Measurements from ENCODE around the gene TNK2. TPM values are rescaled to one million over a fixed set of nuclear protein-coding genes. Genes with fewer than 3 reads are reported as not detected.
"Not testable (repeated sequence)": the region's sequence is repeated elsewhere in the genome, so short reads cannot be mapped to it uniquely, and the experiment has no call there.

The TNK2 gene
- total RNA-seq, 1 experiment from 2014 or later: 22.2 TPM

DNA sequence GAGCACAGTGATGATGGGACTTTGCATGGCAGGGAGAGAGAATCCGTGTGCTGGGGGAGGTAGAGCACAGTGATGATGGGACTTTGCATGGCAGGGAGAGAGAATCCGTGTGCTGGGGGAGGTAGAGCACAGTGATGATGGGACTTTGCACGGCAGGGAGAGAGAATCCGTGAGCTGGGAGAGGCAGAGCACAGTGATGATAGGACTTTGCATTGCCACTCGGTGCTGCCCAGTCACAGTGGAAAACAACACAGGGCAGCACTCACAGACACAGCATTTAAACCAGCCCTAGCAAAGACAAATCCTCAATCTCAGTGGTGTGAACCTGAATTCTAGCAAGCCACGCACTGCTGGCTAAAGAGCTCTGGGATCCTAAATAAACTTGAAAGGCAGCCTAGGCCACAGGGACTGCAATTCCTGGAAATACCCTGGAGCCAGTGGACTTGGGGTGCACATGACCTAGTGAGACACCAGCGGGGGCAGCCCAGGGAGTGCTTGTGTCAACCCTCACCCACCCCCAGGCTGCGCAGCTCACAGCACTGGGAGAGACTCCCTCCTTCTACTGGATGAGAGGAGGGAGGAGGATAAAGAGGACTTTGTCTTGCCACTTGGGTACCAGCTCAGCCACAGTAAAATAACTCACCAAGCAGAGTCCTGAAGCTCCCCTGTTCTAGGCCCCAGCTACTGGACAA, 23.4 kb upstream of the TNK2 start:
- H3K9me3 ChIP-seq: no peaks in the 10 kb centered on the region
- no peaks in the 10 kb centered on the region for H3K27me3 ChIP-seq
- no peak overlapping the region for H3K4me3 ChIP-seq
- no peak for DNase-seq
- H3K36me3 ChIP-seq: no peaks in the 10 kb centered on the region

GRCh38 chr3:195929452-195929851, 21.1 kb upstream of the TNK2 start:
- Histone ChIP-seq H3K9me3 (no peaks in the 10 kb centered on the region), H3K36me3 (no peaks in the 10 kb centered on the region), H3K4me3 (no peak overlapping the region), H3K27me3 (peaks cover 7% of the 10 kb centered on the region)
- no peak for DNase-seq

- Histone ChIP-seq H3K27me3 (peaks cover 16% of the 10 kb centered on the region), H3K36me3 (no peaks in the 10 kb centered on the region), H3K9me3 (no peaks in the 10 kb centered on the region), H3K4me3 (no peak overlapping the region)
- DNase-seq: no peak
Measured at GRCh38 chr3:195921334-195921791, 13.0 kb upstream of the TNK2 start.

GRCh38 chr3:195918176-195918575, 9.8 kb upstream of the TNK2 start:
- no peak for DNase-seq
- H3K9me3 ChIP-seq: no peaks in the 10 kb centered on the region
- H3K27me3 ChIP-seq: peaks cover 3% of the 10 kb centered on the region
- H3K4me3 ChIP-seq: no peak overlapping the region
- no peaks in the 10 kb centered on the region for H3K36me3 ChIP-seq

GRCh38 chr3:195916991-195917390, 8.6 kb upstream of the TNK2 start:
- Histone ChIP-seq H3K27me3 (peaks cover 3% of the 10 kb centered on the region), H3K9me3 (no peaks in the 10 kb centered on the region), H3K36me3 (no peaks in the 10 kb centered on the region), H3K4me3 (no peak overlapping the region)
- DNase-seq: no peak

- Histone ChIP-seq H3K9me3 (no peaks in the 10 kb centered on the region), H3K36me3 (no peaks in the 10 kb centered on the region), H3K27me3 (peaks cover 3% of the 10 kb centered on the region), H3K4me3 (no peak overlapping the region)
- no peak for DNase-seq
Measured at GRCh38 chr3:195916291-195916690, 7.9 kb upstream of the TNK2 start.

DNA sequence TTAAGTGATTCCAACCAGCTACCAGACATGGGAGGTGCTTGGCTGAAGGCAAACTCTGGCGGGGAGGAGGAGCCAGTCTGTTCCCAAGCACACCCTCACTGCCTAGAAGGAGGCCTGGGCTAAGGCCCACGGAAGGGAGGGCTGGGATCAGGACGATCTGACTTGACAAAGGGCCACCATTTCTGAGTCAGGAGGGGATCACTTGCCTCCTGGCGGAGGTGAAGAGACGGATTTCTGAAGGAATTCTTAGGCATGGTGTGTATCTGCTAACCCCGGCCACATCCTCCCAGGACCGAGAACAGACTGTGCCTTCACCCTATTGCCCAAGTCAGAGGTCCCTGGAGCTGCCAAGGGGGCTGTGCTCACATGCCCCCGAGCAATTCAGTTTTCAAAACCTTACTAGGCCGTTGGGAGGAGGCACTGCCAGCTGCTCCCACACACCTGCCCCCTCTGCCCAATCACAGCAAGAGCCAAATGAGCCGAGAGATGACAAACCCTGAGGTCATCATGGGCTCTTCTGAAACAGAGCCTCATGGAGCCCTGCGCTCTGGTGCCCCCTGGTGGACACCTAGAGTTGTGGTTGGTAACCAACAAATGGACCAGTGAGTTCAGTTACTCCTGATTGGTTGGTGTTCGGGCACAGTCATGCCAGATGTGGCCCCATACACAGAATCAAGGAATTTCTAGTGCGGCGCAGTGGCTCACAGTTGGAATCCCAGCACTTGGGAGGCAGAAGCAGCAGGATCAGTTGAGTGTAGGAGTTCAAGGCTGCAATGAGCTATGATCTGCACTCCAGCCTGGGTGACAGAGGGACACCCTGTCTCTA, 6.5 kb upstream of the TNK2 start:
- peak overlapping the region; percentile 7 for H3K4me3 ChIP-seq
- peak; percentile 97 for DNase-seq
- no peaks in the 10 kb centered on the region for H3K9me3 ChIP-seq
- no peaks in the 10 kb centered on the region for H3K36me3 ChIP-seq
- H3K27me3 ChIP-seq: peaks cover 3% of the 10 kb centered on the region

DNA sequence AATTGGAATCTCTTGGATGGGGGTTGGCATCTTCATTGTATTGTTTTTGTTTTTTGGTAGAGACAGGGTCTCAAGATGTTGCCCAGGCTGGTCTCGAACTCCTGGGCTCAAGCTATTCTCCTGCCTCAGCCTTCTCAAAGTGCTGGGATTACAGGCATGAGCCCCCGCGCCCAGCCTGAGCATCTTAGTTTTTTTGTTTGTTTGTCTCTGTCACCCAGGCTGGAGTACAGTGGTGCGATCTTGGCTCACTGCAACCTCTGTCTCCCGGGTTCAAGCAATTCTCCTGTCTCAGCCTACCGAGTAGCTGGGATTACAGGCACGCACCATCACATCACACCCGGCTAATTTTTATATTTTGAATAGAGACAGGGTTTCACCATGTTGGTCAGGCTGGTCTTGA, 5.8 kb upstream of the TNK2 start:
- not testable (repeated sequence) for H3K36me3 ChIP-seq, DNase-seq

GRCh38 chr3:195913382-195913781, 5.0 kb upstream of the TNK2 start:
- Histone ChIP-seq H3K27me3 (peaks cover 3% of the 10 kb centered on the region), H3K36me3 (no peaks in the 10 kb centered on the region), H3K9me3 (no peaks in the 10 kb centered on the region), H3K4me3 (no peak overlapping the region)
- DNase-seq: no peak

More for the DNA sequence above, 5.8 kb upstream of the TNK2 start:
- not testable (repeated sequence) for H3K27me3 ChIP-seq, H3K9me3 ChIP-seq, H3K4me3 ChIP-seq

- peak overlapping the region; percentile 5; the same call in 1 of the 2 replicates for H3K4me3 ChIP-seq
- no peaks in the 10 kb centered on the region for H3K9me3 ChIP-seq
- peak; percentile 85 for DNase-seq
- no peaks in the 10 kb centered on the region for H3K36me3 ChIP-seq
- H3K27me3 ChIP-seq: no peaks in the 10 kb centered on the region; the same call in 1 of the 2 replicates
Measured at GRCh38 chr3:195911946-195912270, 3.6 kb upstream of the TNK2 start.

GRCh38 chr3:195911041-195911945, 2.9 kb upstream of the TNK2 start:
- no peaks in the 10 kb centered on the region for H3K9me3 ChIP-seq
- H3K36me3 ChIP-seq: peaks cover 2% of the 10 kb centered on the region; the same call in 1 of the 2 replicates
- H3K27me3 ChIP-seq: no peaks in the 10 kb centered on the region
- DNase-seq: peak; percentile 55
- H3K4me3 ChIP-seq: no peak overlapping the region; the same call in 1 of the 2 replicates

- Histone ChIP-seq H3K4me3 (no peak overlapping the region; the same call in 1 of the 2 replicates), H3K27me3 (no peaks in the 10 kb centered on the region), H3K36me3 (peaks cover 4% of the 10 kb centered on the region; the same call in 1 of the 2 replicates), H3K9me3 (no peaks in the 10 kb centered on the region)
- DNase-seq: no peak
Measured at GRCh38 chr3:195910499-195910845, 2.1 kb upstream of the TNK2 start.

DNA sequence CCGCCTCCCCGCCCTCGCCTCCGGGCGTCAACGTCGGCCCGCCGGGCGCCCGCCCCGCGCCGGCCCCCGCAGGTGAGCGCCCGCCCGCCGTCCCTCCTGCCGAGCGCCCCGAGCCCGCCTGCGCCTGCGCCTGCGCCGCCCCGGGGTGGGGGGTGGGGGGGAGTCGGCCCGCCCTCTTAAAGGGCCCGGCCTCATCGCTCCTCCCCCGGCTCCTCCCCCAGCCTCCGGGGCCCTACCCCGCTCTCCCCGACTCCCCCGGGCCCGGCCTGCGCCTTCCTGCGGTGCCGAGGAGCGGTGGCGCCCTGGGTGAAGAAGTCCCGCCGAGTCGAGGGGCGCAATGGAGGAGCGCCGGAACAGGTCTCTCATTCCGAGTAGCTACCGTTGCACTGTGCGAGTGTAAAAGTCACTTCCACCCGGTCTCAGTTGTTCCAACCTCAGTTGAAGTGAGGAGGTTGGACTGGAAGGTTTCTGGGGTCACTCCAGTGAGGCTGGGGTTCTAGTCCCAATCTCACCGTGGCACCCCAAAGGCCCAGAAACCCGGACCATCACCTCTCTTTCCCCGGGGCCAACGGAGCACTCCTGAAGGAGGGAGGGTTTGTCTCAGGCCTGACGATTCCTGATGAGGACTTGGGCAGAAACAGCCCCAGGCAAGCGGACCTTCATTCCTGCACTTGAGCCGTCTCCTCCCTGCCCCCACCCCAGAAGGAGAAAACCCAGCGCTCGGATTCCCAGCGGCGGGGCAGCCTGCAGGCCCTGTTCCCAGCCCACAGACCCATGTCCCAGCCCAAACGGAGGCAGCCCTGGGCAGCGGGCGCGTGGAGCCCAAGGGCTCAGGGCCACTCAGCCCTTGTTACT, 1.5 kb upstream of the TNK2 start:
- Histone ChIP-seq H3K36me3 (peaks cover 4% of the 10 kb centered on the region; the same call in 1 of the 2 replicates), H3K27me3 (no peaks in the 10 kb centered on the region), H3K4me3 (peak overlapping the region; percentile 48), H3K9me3 (no peaks in the 10 kb centered on the region)
- DNase-seq: peak; percentile 85

DNA sequence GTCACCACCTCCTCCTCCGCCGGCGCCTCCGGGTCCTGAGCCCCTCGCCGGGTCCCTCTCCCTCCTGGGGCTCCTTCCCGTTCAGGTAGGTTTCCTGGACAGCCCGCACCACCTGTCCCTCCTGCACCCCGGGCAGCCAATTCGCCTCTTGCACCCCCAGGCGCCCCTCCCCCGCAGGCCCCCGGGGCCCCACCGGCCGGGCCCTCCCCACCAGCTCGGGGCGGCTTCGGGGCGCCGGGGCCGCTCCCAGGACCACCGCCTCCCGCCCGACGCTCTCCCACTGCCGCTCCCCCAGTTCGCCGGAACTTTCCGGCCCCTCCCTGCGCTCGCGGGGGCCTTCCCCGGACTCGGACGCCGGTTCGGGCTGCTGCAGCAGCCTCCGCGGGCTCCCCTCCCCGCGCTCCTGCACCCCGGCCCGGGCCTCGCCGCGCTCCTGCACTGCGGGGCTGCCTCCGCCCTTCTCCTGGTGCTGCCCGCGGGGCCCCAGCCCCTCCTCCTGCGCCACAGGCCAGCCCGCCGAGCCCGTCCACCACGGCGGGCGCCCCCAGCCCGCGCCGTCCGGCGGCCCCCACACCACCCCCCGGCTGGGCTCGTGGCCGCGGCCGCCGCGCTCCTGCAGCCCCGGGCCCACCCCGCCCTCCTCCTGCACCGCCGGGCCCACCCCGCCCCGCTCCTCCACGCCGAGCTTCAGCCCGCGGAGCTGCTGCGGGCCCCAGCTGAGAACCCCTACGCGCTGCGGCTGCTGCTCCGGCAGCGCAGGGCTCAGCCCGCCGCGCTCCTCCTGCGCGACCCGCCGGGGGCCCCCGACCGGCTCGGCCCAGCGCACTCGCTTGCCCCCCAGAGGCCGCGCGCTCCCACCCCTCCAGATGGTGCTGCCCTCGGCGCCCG, 587 bp upstream of the TNK2 start:
- H3K9me3 ChIP-seq: no peaks in the 10 kb centered on the region
- no peaks in the 10 kb centered on the region for H3K27me3 ChIP-seq
- DNase-seq: peak; percentile 47
- H3K36me3 ChIP-seq: peaks cover 4% of the 10 kb centered on the region; the same call in 1 of the 2 replicates
- peak overlapping the region; percentile 55 for H3K4me3 ChIP-seq

- no peaks in the 10 kb centered on the region for H3K9me3 ChIP-seq
- DNase-seq: peak; percentile 38
- H3K36me3 ChIP-seq: peaks cover 4% of the 10 kb centered on the region; the same call in 1 of the 2 replicates
- H3K27me3 ChIP-seq: no peaks in the 10 kb centered on the region
- peak overlapping the region; percentile 55 for H3K4me3 ChIP-seq
Measured at GRCh38 chr3:195907684-195907933, 742 bp downstream of the TNK2 start.

Measured in MG63 (cell line).